HepG2 (cell line): ENCODE measurements around the gene ITLN1. TPM values are rescaled to one million over a fixed set of nuclear protein-coding genes. Genes with fewer than 3 reads are reported as not detected.

Source experiments
- ATAC-seq: fragments of 200-7000 bp; cut with Tn5 transposase; 3 replicates; pipeline ENCODE4 v1.9.1; 2020; ENCODE audit warnings: mild to moderate bottlenecking, moderate library complexity
- BruUV-seq: library from RNA; stranded (reverse); fragments of 400-500 nt; replicated peaks from 2 replicates; lab custom pipeline; 2021; lab: Mats Ljungman, UMichigan
- CTCF ChIA-PET: fragments of 300-600 bp; formaldehyde crosslinking; extraction: SDS; loops from one replicate; lab custom pipeline; 2021; ENCODE audit warnings: low total read pairs, inconsistent platforms, low intra/inter-chr PET ratio; lab: Yijun Ruan, JAX
- POLR2A ChIA-PET: fragments of 350-600 bp; sonication (Branson Sonifier 250); formaldehyde crosslinking; loops from one replicate; lab custom pipeline; 2020; ENCODE audit warnings: antibody characterized with exemption, inconsistent platforms; lab: Yijun Ruan, JAX
- DNase-seq: peaks from one replicate; pipeline ENCODE4 v3.0.0-alpha.2; 2015; ENCODE audit warnings: low spot score
- FAIRE-seq: peaks from 3 replicates; lab custom pipeline; 2011; peaks lifted over from hg19 to GRCh38; lab: Jason Lieb, UNC
- H2AFZ ChIP-seq: one replicate; pipeline ENCODE4 v1.6.1; 2011; ENCODE audit warnings: low read length, inconsistent platforms
- H3K27ac ChIP-seq: fragments of 300-600 bp; 3 replicates; pipeline ENCODE4 v1.8.0; 2011; ENCODE audit warnings: mixed run types, mild to moderate bottlenecking, mixed read lengths, low read length, inconsistent platforms; ENCODE audit not compliant: insufficient read depth; ENCODE audit errors: extremely low read length
- H3K27me3 ChIP-seq, 2 experiments: fragments of 200-600 bp in 1 of 2; 2 replicates in 1 of 2; 3 replicates in 1 of 2; pipeline versions ENCODE4 v1.6.0 to v1.8.0; 2011; ENCODE audit warnings: low read length in 2 of 2, mild to moderate bottlenecking in 2 of 2, moderate library complexity in 2 of 2, inconsistent platforms in 1 of 2; ENCODE audit not compliant: insufficient read depth in 2 of 2, control insufficient read depth in 1 of 2
- H3K36me3 ChIP-seq, 2 experiments: fragments of 200-600 bp in 1 of 2; replicated peaks in 1 of 2; 2 replicates in 1 of 2; 3 replicates in 1 of 2; pipeline versions ENCODE4 v1.5.1 to v1.8.0; 2011; ENCODE audit warnings: low read length in 2 of 2, inconsistent platforms in 1 of 2; ENCODE audit not compliant: insufficient read depth in 2 of 2, control insufficient read depth in 1 of 2
- H3K4me1 ChIP-seq: 2 replicates; pipeline ENCODE4 v1.5.1; 2012; ENCODE audit warnings: low read length, inconsistent platforms; ENCODE audit not compliant: insufficient read depth
- H3K4me2 ChIP-seq: 2 replicates; pipeline ENCODE4 v1.6.0; 2011; ENCODE audit warnings: low read depth, low read length, inconsistent platforms
- H3K4me3 ChIP-seq, 3 experiments: fragments of 200-600 bp in 1 of 3; sonication (generic), shearing (Covaris generic) in 1 of 3; replicated peaks in 1 of 3; 2 replicates each; pipeline ENCODE4 v1.5.1; 2011 to 2016; ENCODE audit warnings: low read length in 3 of 3, inconsistent platforms in 2 of 3, low read depth in 2 of 3, mild to moderate bottlenecking in 2 of 3, control low read depth in 1 of 3, mixed read lengths in 1 of 3; ENCODE audit not compliant: insufficient read depth in 1 of 3
- H3K79me2 ChIP-seq: one replicate; pipeline ENCODE4 v1.6.1; 2011; ENCODE audit warnings: low read length, inconsistent platforms; ENCODE audit not compliant: insufficient read depth
- H3K9ac ChIP-seq: 2 replicates; pipeline ENCODE4 v1.6.0; 2011; ENCODE audit warnings: mild to moderate bottlenecking, low read depth, low read length, inconsistent platforms; ENCODE audit not compliant: insufficient read depth
- H3K9me3 ChIP-seq: 2 replicates; pipeline ENCODE4 v1.5.1; 2012; ENCODE audit warnings: mild to moderate bottlenecking, low read length
- H4K20me1 ChIP-seq: 2 replicates; pipeline ENCODE4 v1.6.0; 2011; ENCODE audit warnings: inconsistent platforms, mild to moderate bottlenecking, low read length, moderate library complexity; ENCODE audit not compliant: insufficient read depth
- HMG20B ChIP-seq: conservative IDR thresholded peaks from 2 replicates; pipeline ENCODE4 v1.6.1; 2016; ENCODE audit warnings: missing genetic modification reagents, missing compliant biosample characterization
- KDM5B ChIP-seq: sonication (generic); formaldehyde crosslinking; IDR thresholded peaks from 2 replicates; pipeline ENCODE4 v1.4.0; 2020; ENCODE audit warnings: missing genetic modification reagents, mild to moderate bottlenecking, borderline replicate concordance
- LCORL ChIP-seq, 2 experiments: fragments of 450-650 bp in 1 of 2; sonication (generic) in 1 of 2; formaldehyde crosslinking in 1 of 2; IDR thresholded peaks; 2 replicates each; pipeline versions ENCODE4 v1.5.0 to v1.6.1; 2017 to 2020; ENCODE audit warnings: antibody characterized with exemption in 1 of 2, missing genetic modification reagents in 1 of 2
- MXD4 ChIP-seq: IDR thresholded peaks from 2 replicates; pipeline ENCODE4 v1.6.1; 2016; ENCODE audit warnings: mild to moderate bottlenecking, missing biosample characterization, missing genetic modification reagents
- PLRG1 ChIP-seq: fragments of 450-650 bp; conservative IDR thresholded peaks from 2 replicates; pipeline ENCODE4 v1.6.1; 2016
- RFXANK ChIP-seq: IDR thresholded peaks from 2 replicates; pipeline ENCODE4 v1.6.1; 2016
- SKI ChIP-seq: fragments of 450-650 bp; IDR thresholded peaks from one replicate; pipeline ENCODE4 v1.6.1; 2018; ENCODE audit warnings: mild to moderate bottlenecking; ENCODE audit not compliant: partially characterized antibody
- ZNF260 ChIP-seq: sonication (generic); formaldehyde crosslinking; IDR thresholded peaks from 2 replicates; pipeline ENCODE4 v1.4.0; 2020; ENCODE audit warnings: missing genetic modification reagents, low read depth, mild to moderate bottlenecking, borderline replicate concordance
- ZNF766 ChIP-seq: sonication (generic); formaldehyde crosslinking; IDR thresholded peaks from 2 replicates; pipeline ENCODE4 v1.5.0; 2020; ENCODE audit warnings: missing genetic modification reagents, borderline replicate concordance
- WGBS: methylation state at CpG from one replicate; pipeline ENCODE4 v1.1.6; 2017; ENCODE audit warnings: low lambda C conversion rate; 5-methylcytosine and 5-hydroxymethylcytosine counted together
- in situ Hi-C: cut with HindIII; loops from 2 replicates; pipeline ENCODE4 v1.10.0; 2017; ENCODE audit warnings: low pct_unique_long_range_greater_than_20kb; ENCODE audit not compliant: extremely low pct_ligation_motif_present
- intact Hi-C: fragments of 100-400 bp; cut with micrococcal nuclease; formaldehyde crosslinking; loops from one replicate; pipeline ENCODE4 v1.10.0; 2022; ENCODE audit not compliant: unreplicated experiment
- polyA plus RNA-seq, 8 experiments: library from polyadenylated mRNA; depleted of rRNA in 3 of 8; stranded (reverse) in 7 of 8; unstranded in 1 of 8; fragments of >200 nt; fragmentation: Illumina TruSeq in 4 of 8; extraction: Trizol in 4 of 8; gene quantifications; 2 replicates each; pipeline versions ENCODE4 v1.2.1 to v1.2.3, GENCODE V29; 2011 to 2016; ENCODE audit warnings: low read depth in 4 of 8, missing spikeins in 1 of 8, mixed read lengths in 1 of 8; ENCODE audit not compliant: insufficient read depth in 1 of 8
- total RNA-seq, 5 experiments: library from RNA; depleted of rRNA; stranded (reverse); fragments of >200 nt; fragmentation: Illumina TruSeq; extraction: Trizol; gene quantifications; 2 replicates each; pipeline ENCODE4 v1.2.3, GENCODE V29; 2016; ENCODE audit warnings: low read depth in 1 of 5
- TF ChIP-seq, protein P1 (sequence below): sonication (generic); formaldehyde crosslinking; IDR thresholded peaks from 2 replicates; pipeline ENCODE4 v1.5.1; 2020; ENCODE audit warnings: missing genetic modification reagents, mild to moderate bottlenecking, borderline replicate concordance
- TF ChIP-seq, protein P2 (sequence below): sonication (generic); formaldehyde crosslinking; IDR thresholded peaks from 2 replicates; pipeline ENCODE4 v1.4.0; 2020; ENCODE audit warnings: mild to moderate bottlenecking, missing genetic modification reagents, borderline replicate concordance
- TF ChIP-seq, protein P3 (sequence below): sonication (generic); formaldehyde crosslinking; conservative IDR thresholded peaks from 2 replicates; pipeline ENCODE4 v1.8.1; 2023; ENCODE audit warnings: missing genetic modification reagents

Gene ITLN1
- total and polyA plus RNA-seq, 2 of the 13 experiments (the other 11 are each of a cell fraction or from before 2014, with no cell fraction given), result not detected

DNA sequence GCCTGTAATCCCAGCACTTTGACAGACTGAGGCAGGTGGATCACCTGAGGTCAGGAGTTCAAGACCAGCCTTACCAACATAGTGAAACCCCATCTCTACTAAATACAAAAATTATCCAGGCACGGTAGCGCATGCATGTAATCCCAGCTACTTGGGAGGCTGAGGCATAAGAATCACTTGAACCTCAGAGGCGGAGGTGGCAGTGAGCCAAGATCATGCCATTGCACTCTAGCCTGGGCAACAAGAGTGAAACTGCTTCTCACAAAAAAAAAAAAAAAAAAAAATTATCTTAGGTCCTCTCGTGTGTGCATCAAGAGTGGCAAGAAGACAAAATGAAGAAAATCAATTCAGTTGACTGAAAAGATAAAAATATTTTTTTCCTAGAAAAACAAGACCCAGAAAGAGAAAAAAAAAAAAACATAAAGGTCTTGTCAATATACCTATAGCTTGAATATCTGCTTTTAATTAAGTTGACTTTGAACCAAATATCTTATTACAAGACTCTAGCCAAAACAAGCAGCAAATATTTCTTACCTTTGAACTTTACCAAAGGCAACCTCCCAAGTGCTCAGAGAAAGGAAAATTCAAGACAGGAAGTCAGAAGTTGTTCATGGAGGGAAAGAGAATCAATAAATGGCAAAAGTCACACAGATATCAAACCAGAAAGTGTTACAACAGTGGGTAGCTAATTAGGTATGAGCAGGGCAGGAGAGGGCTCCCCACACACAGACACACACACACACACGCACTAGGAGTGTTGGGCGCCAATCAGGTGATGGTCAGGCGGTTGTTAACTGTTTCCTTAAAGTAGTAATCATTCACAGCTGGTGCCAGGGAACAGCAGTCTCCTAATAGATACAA, 40.0 kb upstream of the ITLN1 start:
- WGBS, result 54% methylated on average over 6 of the region's 7 CpGs
- no TSS peak for BruUV-seq
- TF ChIP-seq, protein P1, sequence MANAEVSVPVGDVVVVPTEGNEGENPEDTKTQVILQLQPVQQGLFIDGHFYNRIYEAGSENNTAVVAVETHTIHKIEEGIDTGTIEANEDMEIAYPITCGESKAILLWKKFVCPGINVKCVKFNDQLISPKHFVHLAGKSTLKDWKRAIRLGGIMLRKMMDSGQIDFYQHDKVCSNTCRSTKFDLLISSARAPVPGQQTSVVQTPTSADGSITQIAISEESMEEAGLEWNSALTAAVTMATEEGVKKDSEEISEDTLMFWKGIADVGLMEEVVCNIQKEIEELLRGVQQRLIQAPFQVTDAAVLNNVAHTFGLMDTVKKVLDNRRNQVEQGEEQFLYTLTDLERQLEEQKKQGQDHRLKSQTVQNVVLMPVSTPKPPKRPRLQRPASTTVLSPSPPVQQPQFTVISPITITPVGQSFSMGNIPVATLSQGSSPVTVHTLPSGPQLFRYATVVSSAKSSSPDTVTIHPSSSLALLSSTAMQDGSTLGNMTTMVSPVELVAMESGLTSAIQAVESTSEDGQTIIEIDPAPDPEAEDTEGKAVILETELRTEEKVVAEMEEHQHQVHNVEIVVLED (CRISPR knock-in tag), result no peak
- no peak for TF ChIP-seq ZNF766 (CRISPR knock-in tag)
- no peak for TF ChIP-seq MXD4 (CRISPR knock-in tag)
- no peak for TF ChIP-seq SKI
- TF ChIP-seq RFXANK, result no peak
- no peak for TF ChIP-seq HMG20B (CRISPR knock-in tag)
- TF ChIP-seq KDM5B (CRISPR knock-in tag), result no peak
- TF ChIP-seq, protein P2, sequence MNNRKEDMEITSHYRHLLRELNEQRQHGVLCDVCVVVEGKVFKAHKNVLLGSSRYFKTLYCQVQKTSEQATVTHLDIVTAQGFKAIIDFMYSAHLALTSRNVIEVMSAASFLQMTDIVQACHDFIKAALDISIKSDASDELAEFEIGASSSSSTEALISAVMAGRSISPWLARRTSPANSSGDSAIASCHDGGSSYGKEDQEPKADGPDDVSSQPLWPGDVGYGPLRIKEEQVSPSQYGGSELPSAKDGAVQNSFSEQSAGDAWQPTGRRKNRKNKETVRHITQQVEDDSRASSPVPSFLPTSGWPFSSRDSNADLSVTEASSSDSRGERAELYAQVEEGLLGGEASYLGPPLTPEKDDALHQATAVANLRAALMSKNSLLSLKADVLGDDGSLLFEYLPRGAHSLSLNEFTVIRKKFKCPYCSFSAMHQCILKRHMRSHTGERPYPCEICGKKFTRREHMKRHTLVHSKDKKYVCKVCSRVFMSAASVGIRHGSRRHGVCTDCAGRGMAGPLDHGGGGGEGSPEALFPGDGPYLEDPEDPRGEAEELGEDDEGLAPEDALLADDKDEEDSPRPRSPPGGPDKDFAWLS (CRISPR knock-in tag), result no peak
- TF ChIP-seq ZNF260, result no peak
- no peak for TF ChIP-seq PLRG1
- no peak for TF ChIP-seq LCORL (IDR thresholded peaks at IDR 0.05)
- no peak for TF ChIP-seq LCORL (CRISPR knock-in tag; IDR thresholded peaks at IDR 0.05)
- TF ChIP-seq, protein P3, sequence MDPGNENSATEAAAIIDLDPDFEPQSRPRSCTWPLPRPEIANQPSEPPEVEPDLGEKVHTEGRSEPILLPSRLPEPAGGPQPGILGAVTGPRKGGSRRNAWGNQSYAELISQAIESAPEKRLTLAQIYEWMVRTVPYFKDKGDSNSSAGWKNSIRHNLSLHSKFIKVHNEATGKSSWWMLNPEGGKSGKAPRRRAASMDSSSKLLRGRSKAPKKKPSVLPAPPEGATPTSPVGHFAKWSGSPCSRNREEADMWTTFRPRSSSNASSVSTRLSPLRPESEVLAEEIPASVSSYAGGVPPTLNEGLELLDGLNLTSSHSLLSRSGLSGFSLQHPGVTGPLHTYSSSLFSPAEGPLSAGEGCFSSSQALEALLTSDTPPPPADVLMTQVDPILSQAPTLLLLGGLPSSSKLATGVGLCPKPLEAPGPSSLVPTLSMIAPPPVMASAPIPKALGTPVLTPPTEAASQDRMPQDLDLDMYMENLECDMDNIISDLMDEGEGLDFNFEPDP (CRISPR knock-in tag), result no peak
- ATAC-seq, result no peak
- H3K36me3 ChIP-seq, result no peaks in the 10 kb centered on the region
- POLR2A ChIA-PET, result no interaction called here
- no peak overlapping the region for H3K4me3 ChIP-seq
- no peaks in the 10 kb centered on the region for H3K4me1 ChIP-seq
- H3K9ac ChIP-seq, result no peak overlapping the region
- no peaks in the 10 kb centered on the region for H3K79me2 ChIP-seq
- CTCF ChIA-PET, result no interaction called here
- H3K9me3 ChIP-seq, result peaks cover 19% of the 10 kb centered on the region
- no peak for FAIRE-seq
- no peak overlapping the region for H3K27ac ChIP-seq
- DNase-seq, result no peak
- no peak overlapping the region for H3K4me2 ChIP-seq
- in situ Hi-C loops, result no loop called here
- intact Hi-C loops, result no loop called here
- no peak overlapping the region for H2AFZ ChIP-seq
- no peaks in the 10 kb centered on the region for H4K20me1 ChIP-seq
- no peaks in the 10 kb centered on the region for H3K27me3 ChIP-seq
